HepG2 (cell line): ENCODE results near the gene SCEL. TPM values are rescaled to one million over a fixed set of nuclear protein-coding genes. Genes with fewer than 3 reads are reported as not detected.

ENCODE experiments used
- ATAC-seq: fragments of 200-7000 bp; cut with Tn5 transposase; 3 replicates; pipeline ENCODE4 v1.9.1; 2020; ENCODE audit warnings: mild to moderate bottlenecking, moderate library complexity
- BruUV-seq: library from RNA; stranded (reverse); fragments of 400-500 nt; replicated peaks from 2 replicates; lab custom pipeline; 2021; lab: Mats Ljungman, UMichigan
- CTCF ChIA-PET: fragments of 300-600 bp; formaldehyde crosslinking; extraction: SDS; loops from one replicate; lab custom pipeline; 2021; ENCODE audit warnings: low total read pairs, inconsistent platforms, low intra/inter-chr PET ratio; lab: Yijun Ruan, JAX
- POLR2A ChIA-PET: fragments of 350-600 bp; sonication (Branson Sonifier 250); formaldehyde crosslinking; loops from one replicate; lab custom pipeline; 2020; ENCODE audit warnings: antibody characterized with exemption, inconsistent platforms; lab: Yijun Ruan, JAX
- DNase-seq: peaks from one replicate; pipeline ENCODE4 v3.0.0-alpha.2; 2015; ENCODE audit warnings: low spot score
- FAIRE-seq: peaks from 3 replicates; lab custom pipeline; 2011; peaks lifted over from hg19 to GRCh38; lab: Jason Lieb, UNC
- H2AFZ ChIP-seq: one replicate; pipeline ENCODE4 v1.6.1; 2011; ENCODE audit warnings: low read length, inconsistent platforms
- H3K27ac ChIP-seq: fragments of 300-600 bp; 3 replicates; pipeline ENCODE4 v1.8.0; 2011; ENCODE audit warnings: mixed run types, mild to moderate bottlenecking, mixed read lengths, low read length, inconsistent platforms; ENCODE audit not compliant: insufficient read depth; ENCODE audit errors: extremely low read length
- H3K27me3 ChIP-seq, 2 experiments: fragments of 200-600 bp in 1 of 2; 2 replicates in 1 of 2; 3 replicates in 1 of 2; pipeline versions ENCODE4 v1.6.0 to v1.8.0; 2011; ENCODE audit warnings: low read length in 2 of 2, mild to moderate bottlenecking in 2 of 2, moderate library complexity in 2 of 2, inconsistent platforms in 1 of 2; ENCODE audit not compliant: insufficient read depth in 2 of 2, control insufficient read depth in 1 of 2
- H3K36me3 ChIP-seq, 2 experiments: fragments of 200-600 bp in 1 of 2; replicated peaks in 1 of 2; 2 replicates in 1 of 2; 3 replicates in 1 of 2; pipeline versions ENCODE4 v1.5.1 to v1.8.0; 2011; ENCODE audit warnings: low read length in 2 of 2, inconsistent platforms in 1 of 2; ENCODE audit not compliant: insufficient read depth in 2 of 2, control insufficient read depth in 1 of 2
- H3K4me1 ChIP-seq: 2 replicates; pipeline ENCODE4 v1.5.1; 2012; ENCODE audit warnings: low read length, inconsistent platforms; ENCODE audit not compliant: insufficient read depth
- H3K4me2 ChIP-seq: 2 replicates; pipeline ENCODE4 v1.6.0; 2011; ENCODE audit warnings: low read depth, low read length, inconsistent platforms
- H3K4me3 ChIP-seq, 3 experiments: fragments of 200-600 bp in 1 of 3; sonication (generic), shearing (Covaris generic) in 1 of 3; replicated peaks in 1 of 3; 2 replicates each; pipeline ENCODE4 v1.5.1; 2011 to 2016; ENCODE audit warnings: low read length in 3 of 3, inconsistent platforms in 2 of 3, low read depth in 2 of 3, mild to moderate bottlenecking in 2 of 3, control low read depth in 1 of 3, mixed read lengths in 1 of 3; ENCODE audit not compliant: insufficient read depth in 1 of 3
- H3K79me2 ChIP-seq: one replicate; pipeline ENCODE4 v1.6.1; 2011; ENCODE audit warnings: low read length, inconsistent platforms; ENCODE audit not compliant: insufficient read depth
- H3K9ac ChIP-seq: 2 replicates; pipeline ENCODE4 v1.6.0; 2011; ENCODE audit warnings: mild to moderate bottlenecking, low read depth, low read length, inconsistent platforms; ENCODE audit not compliant: insufficient read depth
- H3K9me3 ChIP-seq: 2 replicates; pipeline ENCODE4 v1.5.1; 2012; ENCODE audit warnings: mild to moderate bottlenecking, low read length
- H4K20me1 ChIP-seq: 2 replicates; pipeline ENCODE4 v1.6.0; 2011; ENCODE audit warnings: inconsistent platforms, mild to moderate bottlenecking, low read length, moderate library complexity; ENCODE audit not compliant: insufficient read depth
- CAMTA2 ChIP-seq: sonication (generic); formaldehyde crosslinking; IDR thresholded peaks from 2 replicates; pipeline ENCODE4 v1.4.0; 2020; ENCODE audit warnings: mild to moderate bottlenecking, missing genetic modification reagents, borderline replicate concordance
- CBX2 ChIP-seq, 2 experiments: fragments of 200-600 bp in 1 of 2; sonication (generic); formaldehyde crosslinking in 1 of 2; IDR thresholded peaks; 2 replicates each; pipeline versions ENCODE4 v1.7.0 to v1.8.1; 2018 to 2022; ENCODE audit warnings: low read depth in 2 of 2, low read length in 1 of 2, mild to moderate bottlenecking in 1 of 2, missing genetic modification reagents in 1 of 2
- EZH2 ChIP-seq: conservative IDR thresholded peaks from 2 replicates; pipeline ENCODE4 v1.6.1; 2012; ENCODE audit warnings: mild to moderate bottlenecking, low read depth, low read length, moderate library complexity
- MIER3 ChIP-seq: IDR thresholded peaks from 2 replicates; pipeline ENCODE4 v1.6.1; 2016; ENCODE audit warnings: missing compliant biosample characterization, borderline replicate concordance
- MIXL1 ChIP-seq: IDR thresholded peaks from 2 replicates; pipeline ENCODE4 v1.6.1; 2016
- NCOA5 ChIP-seq: sonication (generic); formaldehyde crosslinking; IDR thresholded peaks from 2 replicates; pipeline ENCODE4 v1.4.0; 2020; ENCODE audit warnings: missing genetic modification reagents
- PHF8 ChIP-seq: sonication (generic); formaldehyde crosslinking; IDR thresholded peaks from 2 replicates; pipeline ENCODE4 v1.5.0; 2020; ENCODE audit warnings: missing genetic modification reagents
- PITX1 ChIP-seq: sonication (generic); formaldehyde crosslinking; IDR thresholded peaks from 2 replicates; pipeline ENCODE4 v1.5.1; 2020; ENCODE audit warnings: mild to moderate bottlenecking, missing genetic modification reagents
- POLR2G ChIP-seq: fragments of 200-400 bp; formaldehyde crosslinking; IDR thresholded peaks from 2 replicates; pipeline ENCODE4 v1.6.1; 2018; ENCODE audit warnings: mild to moderate bottlenecking, low read depth, low read length, moderate library complexity
- PRPF4 ChIP-seq: fragments of 200-400 bp; formaldehyde crosslinking; IDR thresholded peaks from 2 replicates; pipeline ENCODE4 v1.6.1; 2016; ENCODE audit warnings: low read length, low read depth; ENCODE audit not compliant: poor library complexity, severe bottlenecking
- RXRB ChIP-seq: IDR thresholded peaks from 2 replicates; pipeline ENCODE4 v1.6.1; 2016; ENCODE audit warnings: borderline replicate concordance, missing genetic modification reagents, missing compliant biosample characterization
- SMYD3 ChIP-seq: sonication (generic); formaldehyde crosslinking; IDR thresholded peaks from 2 replicates; pipeline ENCODE4 v1.8.1; 2023; ENCODE audit warnings: mild to moderate bottlenecking, missing genetic modification reagents
- SYNCRIP ChIP-seq: fragments of 200-400 bp; formaldehyde crosslinking; IDR thresholded peaks from 2 replicates; pipeline ENCODE4 v1.6.1; 2018; ENCODE audit warnings: mild to moderate bottlenecking, low read depth, low read length; ENCODE audit not compliant: insufficient read depth
- TOE1 ChIP-seq: sonication (generic); formaldehyde crosslinking; IDR thresholded peaks from 2 replicates; pipeline ENCODE4 v1.4.0; 2020; ENCODE audit warnings: mild to moderate bottlenecking, missing genetic modification reagents
- ZNF543 ChIP-seq: sonication (generic); formaldehyde crosslinking; IDR thresholded peaks from 2 replicates; pipeline ENCODE4 v1.4.0; 2020; ENCODE audit warnings: mild to moderate bottlenecking, missing genetic modification reagents
- in situ Hi-C: cut with HindIII; loops from 2 replicates; pipeline ENCODE4 v1.10.0; 2017; ENCODE audit warnings: low pct_unique_long_range_greater_than_20kb; ENCODE audit not compliant: extremely low pct_ligation_motif_present
- intact Hi-C: fragments of 100-400 bp; cut with micrococcal nuclease; formaldehyde crosslinking; loops from one replicate; pipeline ENCODE4 v1.10.0; 2022; ENCODE audit not compliant: unreplicated experiment
- polyA plus RNA-seq, 8 experiments: library from polyadenylated mRNA; depleted of rRNA in 3 of 8; stranded (reverse) in 7 of 8; unstranded in 1 of 8; fragments of >200 nt; fragmentation: Illumina TruSeq in 4 of 8; extraction: Trizol in 4 of 8; gene quantifications; 2 replicates each; pipeline versions ENCODE4 v1.2.1 to v1.2.3, GENCODE V29; 2011 to 2016; ENCODE audit warnings: low read depth in 4 of 8, missing spikeins in 1 of 8, mixed read lengths in 1 of 8; ENCODE audit not compliant: insufficient read depth in 1 of 8
- total RNA-seq, 5 experiments: library from RNA; depleted of rRNA; stranded (reverse); fragments of >200 nt; fragmentation: Illumina TruSeq; extraction: Trizol; gene quantifications; 2 replicates each; pipeline ENCODE4 v1.2.3, GENCODE V29; 2016; ENCODE audit warnings: low read depth in 1 of 5
- TF ChIP-seq, protein P1 (sequence below): fragments of 450-650 bp; IDR thresholded peaks from 2 replicates; pipeline ENCODE4 v1.6.1; 2017
- TF ChIP-seq, protein P2 (sequence below): sonication (generic); formaldehyde crosslinking; IDR thresholded peaks from 2 replicates; pipeline ENCODE4 v1.4.0; 2020; ENCODE audit warnings: mild to moderate bottlenecking, missing genetic modification reagents
- TF ChIP-seq, protein P3 (sequence below): sonication (generic); formaldehyde crosslinking; IDR thresholded peaks from 2 replicates; pipeline ENCODE4 v1.5.0; 2020; ENCODE audit warnings: mild to moderate bottlenecking, missing genetic modification reagents, borderline replicate concordance
- TF ChIP-seq, protein P4 (sequence below): sonication (generic); formaldehyde crosslinking; IDR thresholded peaks from 2 replicates; pipeline ENCODE4 v1.4.0; 2020; ENCODE audit warnings: missing genetic modification reagents, low read depth, mild to moderate bottlenecking, borderline replicate concordance

SCEL gene
- total and polyA plus RNA-seq, 2 of the 13 experiments (the other 11 are each of a cell fraction or from before 2014, with no cell fraction given) = not detected

DNA sequence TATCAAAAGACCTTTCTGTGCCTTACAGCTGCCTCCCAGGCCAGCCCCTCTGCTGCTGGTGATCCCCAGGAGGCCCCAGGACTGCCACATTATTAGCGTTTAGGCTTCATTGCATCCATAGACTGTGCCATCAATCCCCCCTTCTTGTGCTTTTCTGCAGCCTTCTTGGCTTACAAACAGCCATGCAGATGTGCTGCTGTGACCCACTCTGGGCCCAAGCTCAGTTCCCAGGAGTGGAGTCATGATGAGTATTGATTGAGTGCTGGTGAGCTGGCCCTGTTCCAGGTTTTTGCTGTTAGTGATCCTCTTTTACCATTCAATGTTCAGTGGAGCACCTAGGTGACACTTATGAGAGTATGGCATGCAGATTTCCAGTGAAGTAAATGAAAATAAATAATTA lies 102.1 kb downstream of the SCEL start (continued):
- TF ChIP-seq, protein P1, sequence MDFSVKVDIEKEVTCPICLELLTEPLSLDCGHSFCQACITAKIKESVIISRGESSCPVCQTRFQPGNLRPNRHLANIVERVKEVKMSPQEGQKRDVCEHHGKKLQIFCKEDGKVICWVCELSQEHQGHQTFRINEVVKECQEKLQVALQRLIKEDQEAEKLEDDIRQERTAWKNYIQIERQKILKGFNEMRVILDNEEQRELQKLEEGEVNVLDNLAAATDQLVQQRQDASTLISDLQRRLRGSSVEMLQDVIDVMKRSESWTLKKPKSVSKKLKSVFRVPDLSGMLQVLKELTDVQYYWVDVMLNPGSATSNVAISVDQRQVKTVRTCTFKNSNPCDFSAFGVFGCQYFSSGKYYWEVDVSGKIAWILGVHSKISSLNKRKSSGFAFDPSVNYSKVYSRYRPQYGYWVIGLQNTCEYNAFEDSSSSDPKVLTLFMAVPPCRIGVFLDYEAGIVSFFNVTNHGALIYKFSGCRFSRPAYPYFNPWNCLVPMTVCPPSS = no peak

DNA sequence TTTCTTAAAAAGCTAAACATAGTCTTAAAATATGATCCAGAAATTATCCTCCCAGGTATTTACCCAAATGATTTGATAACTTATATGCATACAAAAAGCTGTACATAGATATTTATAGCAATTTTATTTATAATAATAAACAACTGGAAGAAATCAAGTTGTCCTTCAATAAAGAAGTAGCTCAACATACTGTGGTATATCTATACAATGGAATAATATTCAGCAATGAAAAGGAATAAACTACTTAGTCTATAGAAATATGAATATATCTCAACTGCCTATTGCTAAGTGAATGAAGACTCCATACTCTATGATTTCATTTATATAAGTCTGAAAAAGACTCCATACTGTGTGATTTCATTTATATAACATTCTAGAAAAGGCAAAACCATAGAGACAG lies 114.9 kb downstream of the SCEL start:
- intact Hi-C loops = no loop called here

More for the DNA sequence above, 114.9 kb downstream of the SCEL start:
- no peak overlapping the region for H3K4me3 ChIP-seq
- TF ChIP-seq CBX2 (IDR thresholded peaks at IDR 0.05; ENCODE audit: low read depth, low read length) = no peak
- TF ChIP-seq CBX2 (CRISPR knock-in tag; IDR thresholded peaks at IDR 0.05; ENCODE audit: low read depth) = no peak
- TF ChIP-seq SYNCRIP = no peak
- TF ChIP-seq MIER3 (CRISPR knock-in tag) = no peak
- TF ChIP-seq, protein P2, sequence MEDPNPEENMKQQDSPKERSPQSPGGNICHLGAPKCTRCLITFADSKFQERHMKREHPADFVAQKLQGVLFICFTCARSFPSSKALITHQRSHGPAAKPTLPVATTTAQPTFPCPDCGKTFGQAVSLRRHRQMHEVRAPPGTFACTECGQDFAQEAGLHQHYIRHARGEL (CRISPR knock-in tag) = no peak
- TF ChIP-seq PHF8 (CRISPR knock-in tag) = no peak
- TF ChIP-seq CAMTA2 = no peak
- no peak for TF ChIP-seq SMYD3 (CRISPR knock-in tag)
- TF ChIP-seq EZH2 = no peak
- TF ChIP-seq PRPF4 = no peak
- TF ChIP-seq, protein P3, sequence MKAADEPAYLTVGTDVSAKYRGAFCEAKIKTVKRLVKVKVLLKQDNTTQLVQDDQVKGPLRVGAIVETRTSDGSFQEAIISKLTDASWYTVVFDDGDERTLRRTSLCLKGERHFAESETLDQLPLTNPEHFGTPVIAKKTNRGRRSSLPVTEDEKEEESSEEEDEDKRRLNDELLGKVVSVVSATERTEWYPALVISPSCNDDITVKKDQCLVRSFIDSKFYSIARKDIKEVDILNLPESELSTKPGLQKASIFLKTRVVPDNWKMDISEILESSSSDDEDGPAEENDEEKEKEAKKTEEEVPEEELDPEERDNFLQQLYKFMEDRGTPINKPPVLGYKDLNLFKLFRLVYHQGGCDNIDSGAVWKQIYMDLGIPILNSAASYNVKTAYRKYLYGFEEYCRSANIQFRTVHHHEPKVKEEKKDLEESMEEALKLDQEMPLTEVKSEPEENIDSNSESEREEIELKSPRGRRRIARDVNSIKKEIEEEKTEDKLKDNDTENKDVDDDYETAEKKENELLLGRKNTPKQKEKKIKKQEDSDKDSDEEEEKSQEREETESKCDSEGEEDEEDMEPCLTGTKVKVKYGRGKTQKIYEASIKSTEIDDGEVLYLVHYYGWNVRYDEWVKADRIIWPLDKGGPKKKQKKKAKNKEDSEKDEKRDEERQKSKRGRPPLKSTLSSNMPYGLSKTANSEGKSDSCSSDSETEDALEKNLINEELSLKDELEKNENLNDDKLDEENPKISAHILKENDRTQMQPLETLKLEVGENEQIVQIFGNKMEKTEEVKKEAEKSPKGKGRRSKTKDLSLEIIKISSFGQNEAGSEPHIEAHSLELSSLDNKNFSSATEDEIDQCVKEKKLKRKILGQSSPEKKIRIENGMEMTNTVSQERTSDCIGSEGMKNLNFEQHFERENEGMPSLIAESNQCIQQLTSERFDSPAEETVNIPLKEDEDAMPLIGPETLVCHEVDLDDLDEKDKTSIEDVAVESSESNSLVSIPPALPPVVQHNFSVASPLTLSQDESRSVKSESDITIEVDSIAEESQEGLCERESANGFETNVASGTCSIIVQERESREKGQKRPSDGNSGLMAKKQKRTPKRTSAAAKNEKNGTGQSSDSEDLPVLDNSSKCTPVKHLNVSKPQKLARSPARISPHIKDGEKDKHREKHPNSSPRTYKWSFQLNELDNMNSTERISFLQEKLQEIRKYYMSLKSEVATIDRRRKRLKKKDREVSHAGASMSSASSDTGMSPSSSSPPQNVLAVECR (CRISPR knock-in tag) = no peak
- no peak for TF ChIP-seq PITX1 (CRISPR knock-in tag)
- TF ChIP-seq RXRB (CRISPR knock-in tag) = no peak
- TF ChIP-seq TOE1 (CRISPR knock-in tag) = no peak
- no peak for TF ChIP-seq ZNF543
- no peak for TF ChIP-seq POLR2G
- TF ChIP-seq MIXL1 (CRISPR knock-in tag) = no peak
- no peak for TF ChIP-seq NCOA5 (CRISPR knock-in tag)
- TF ChIP-seq, protein P4, sequence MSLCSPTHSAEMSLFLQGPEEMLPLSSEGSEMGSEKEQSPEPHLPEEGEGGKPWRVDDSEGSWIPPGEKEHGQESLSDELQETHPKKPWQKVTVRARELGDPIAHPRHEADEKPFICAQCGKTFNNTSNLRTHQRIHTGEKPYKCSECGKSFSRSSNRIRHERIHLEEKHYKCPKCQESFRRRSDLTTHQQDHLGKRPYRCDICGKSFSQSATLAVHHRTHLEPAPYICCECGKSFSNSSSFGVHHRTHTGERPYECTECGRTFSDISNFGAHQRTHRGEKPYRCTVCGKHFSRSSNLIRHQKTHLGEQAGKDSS (CRISPR knock-in tag) = no peak
- H3K9me3 ChIP-seq = no peaks in the 10 kb centered on the region; the same call in none of the 2 replicates
- H4K20me1 ChIP-seq = no peaks in the 10 kb centered on the region
- H3K36me3 ChIP-seq = no peaks in the 10 kb centered on the region
- in situ Hi-C loops = no loop called here
- ATAC-seq (no peak), FAIRE-seq (no peak), DNase-seq (no peak)
- CTCF ChIA-PET = no interaction called here
- no peak overlapping the region for H3K9ac ChIP-seq
- no peaks in the 10 kb centered on the region for H3K4me1 ChIP-seq
- H3K27me3 ChIP-seq = no peaks in the 10 kb centered on the region
- H3K27ac ChIP-seq = no peak overlapping the region
- H2AFZ ChIP-seq = no peak overlapping the region
- H3K79me2 ChIP-seq = no peaks in the 10 kb centered on the region
- no TSS peak for BruUV-seq
- no peak overlapping the region for H3K4me2 ChIP-seq
- POLR2A ChIA-PET = no interaction called here
